ENCODE results near the gene BLOC1S1.
A peak's percentile ranks its signal among the peaks of the same experiment; 100 is the strongest.

The BLOC1S1 gene

GRCh38 chr12:55695349-55695748, 20.5 kb upstream of the BLOC1S1 start:
- DNase-seq, result no peak

DNA sequence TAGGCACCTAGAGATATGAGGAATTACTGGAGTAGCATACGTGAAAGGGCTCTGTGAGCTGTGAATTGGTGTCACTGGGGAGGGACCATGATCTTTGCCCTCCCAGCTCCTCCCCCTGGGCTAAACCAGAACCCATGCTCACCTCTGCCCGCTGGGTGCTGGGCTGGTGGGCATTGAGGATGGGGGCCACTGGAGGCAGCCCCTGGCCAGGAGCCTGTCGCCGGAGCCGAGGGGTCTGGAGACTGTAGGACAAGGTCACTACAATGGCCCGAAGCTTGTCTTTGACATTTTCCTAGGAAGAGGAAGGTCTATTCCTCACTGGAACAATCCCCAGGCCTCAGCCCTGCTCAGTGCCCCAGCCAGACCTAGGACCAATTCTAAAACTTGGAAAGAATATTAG, 19.7 kb upstream of the BLOC1S1 start:
- no peak for DNase-seq

DNA sequence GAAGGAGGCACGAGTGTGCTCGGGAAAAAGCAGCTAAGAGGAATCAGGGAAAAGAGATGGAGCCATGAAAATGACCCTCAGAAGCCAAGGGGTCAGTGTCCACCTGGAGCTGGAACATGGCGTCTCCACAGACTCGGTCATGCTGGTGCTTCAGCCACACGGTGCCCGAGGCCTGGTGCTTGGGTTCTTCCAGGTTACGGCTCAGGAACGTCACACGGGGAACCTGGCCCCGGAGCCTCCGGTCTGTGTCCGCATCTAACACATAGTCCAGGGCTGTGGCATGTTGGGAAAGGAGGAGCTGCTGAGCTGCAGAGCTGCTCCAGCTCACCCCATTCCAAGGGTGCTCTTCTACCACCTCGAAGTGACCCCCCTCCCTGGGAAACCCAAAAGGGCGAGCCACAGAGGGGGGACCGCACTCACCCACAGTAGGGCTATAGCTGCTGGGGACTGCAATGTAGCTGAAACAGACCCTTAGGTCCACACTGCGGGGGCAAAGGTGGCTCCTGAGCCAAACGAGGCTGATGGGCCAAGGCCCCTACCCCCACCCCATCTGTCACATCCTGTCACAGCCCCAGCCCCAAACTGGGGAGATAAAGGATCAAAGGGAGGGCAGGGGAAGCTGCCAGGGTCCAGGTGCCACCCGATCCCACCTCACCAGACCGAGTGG, 18.9 kb upstream of the BLOC1S1 start:
- no peak for DNase-seq

DNA sequence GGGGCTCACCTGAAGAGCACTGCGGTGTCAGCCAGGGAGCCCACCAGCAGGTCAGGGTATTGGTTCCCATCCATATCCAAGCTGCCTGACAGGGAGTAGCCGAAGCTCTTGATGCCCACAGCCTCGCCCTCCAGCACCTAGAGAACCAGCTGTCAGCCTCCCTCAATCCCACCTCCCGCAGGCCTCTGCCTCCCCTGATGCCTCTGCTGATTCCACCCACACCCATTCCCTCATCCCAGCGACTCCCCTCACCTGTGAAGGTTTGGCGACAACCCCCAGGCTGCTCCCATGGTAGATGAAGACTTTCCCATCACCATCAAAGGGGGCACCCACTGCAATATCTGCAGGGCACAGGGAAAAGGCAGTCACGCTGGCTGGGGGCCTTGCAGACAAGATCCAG, 18.2 kb upstream of the BLOC1S1 start:
- DNase-seq, result no peak

DNA sequence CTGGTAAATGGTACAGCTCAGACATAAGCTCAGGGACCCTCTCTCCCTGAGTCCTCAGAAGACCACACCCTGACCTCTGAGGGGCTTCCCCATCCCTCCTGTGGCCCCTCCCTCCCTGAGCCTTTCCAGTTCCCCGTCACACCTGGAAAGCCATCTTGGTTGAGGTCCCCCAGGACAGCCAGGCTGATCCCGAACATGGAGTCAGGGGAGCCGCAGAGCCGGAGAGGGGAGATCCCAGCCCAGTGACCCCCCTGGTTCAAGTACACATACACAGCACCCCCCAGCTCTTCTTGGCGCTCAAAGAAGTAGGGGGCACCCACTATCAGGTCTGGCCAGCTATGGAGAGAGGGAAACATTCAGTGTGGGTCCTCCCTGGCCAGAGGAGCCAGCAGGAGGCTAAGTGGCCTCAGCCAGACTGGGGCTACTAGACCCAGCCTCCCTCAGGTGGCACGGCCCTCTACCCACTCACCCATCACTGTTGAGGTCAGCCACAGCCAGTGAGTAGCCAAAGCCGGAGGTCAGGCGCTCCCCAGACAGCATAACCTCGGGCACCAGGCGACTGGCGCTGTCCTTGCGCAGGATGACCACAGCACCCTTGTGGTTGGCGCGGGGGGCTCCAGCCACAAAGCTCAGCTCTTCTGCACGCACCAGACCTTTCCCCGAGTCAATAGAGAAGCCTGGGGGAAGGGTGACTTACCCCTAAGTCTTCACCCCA, 17.4 kb upstream of the BLOC1S1 start:
- DNase-seq, result no peak

GRCh38 chr12:55698965-55699364, 16.9 kb upstream of the BLOC1S1 start:
- no peak for DNase-seq

GRCh38 chr12:55699471-55700055, 16.3 kb upstream of the BLOC1S1 start:
- DNase-seq, result no peak

GRCh38 chr12:55700255-55701018, 15.4 kb upstream of the BLOC1S1 start:
- no peak for DNase-seq

GRCh38 chr12:55702861-55703260, 13.0 kb upstream of the BLOC1S1 start:
- DNase-seq, result no peak

GRCh38 chr12:55703288-55703687, 12.6 kb upstream of the BLOC1S1 start:
- DNase-seq, result no peak

GRCh38 chr12:55703901-55704761, 11.7 kb upstream of the BLOC1S1 start:
- no peak for DNase-seq

DNA sequence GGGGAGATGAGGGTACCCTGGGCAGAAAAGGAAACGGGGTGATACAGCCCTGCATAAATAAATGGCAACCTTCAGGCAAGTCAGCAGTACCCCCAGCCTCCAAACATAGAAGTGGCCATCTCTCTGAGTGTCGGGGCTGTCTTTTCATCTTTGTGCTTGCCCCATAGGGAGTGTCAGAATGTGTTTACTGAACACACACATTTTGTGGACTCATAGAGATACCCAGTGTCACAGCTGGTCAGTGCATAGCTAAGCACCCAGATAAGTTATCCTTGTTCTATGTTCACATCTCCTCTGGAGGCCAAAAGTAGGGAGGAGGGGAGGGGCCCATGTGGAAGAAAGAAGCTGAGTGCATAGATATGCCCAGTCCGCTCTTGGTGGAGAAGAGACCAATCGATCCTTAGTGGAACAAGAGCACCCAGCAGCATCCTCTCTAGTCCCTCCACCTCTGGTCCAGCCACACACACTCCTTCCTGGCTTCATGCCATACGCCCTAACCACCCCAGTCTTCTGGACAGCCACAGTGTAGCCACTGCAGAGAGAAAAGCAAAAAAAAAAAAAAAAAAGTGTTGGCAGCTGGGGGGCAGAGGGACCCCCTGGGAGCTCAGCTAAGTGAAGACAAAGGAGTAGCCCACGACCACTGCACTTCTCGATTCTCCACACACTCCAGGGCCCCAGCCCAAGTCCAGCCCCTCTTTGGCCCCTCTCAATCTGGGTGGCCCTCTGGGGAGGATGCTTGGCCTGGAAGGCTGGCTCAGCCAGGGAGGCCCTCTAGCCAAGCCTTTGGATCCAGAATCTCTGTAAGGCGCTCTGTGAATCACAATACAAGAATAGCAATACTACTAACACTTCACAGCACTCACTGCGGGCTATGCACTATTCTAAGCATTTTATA, 10.8 kb upstream of the BLOC1S1 start:
- no peak for DNase-seq

DNA sequence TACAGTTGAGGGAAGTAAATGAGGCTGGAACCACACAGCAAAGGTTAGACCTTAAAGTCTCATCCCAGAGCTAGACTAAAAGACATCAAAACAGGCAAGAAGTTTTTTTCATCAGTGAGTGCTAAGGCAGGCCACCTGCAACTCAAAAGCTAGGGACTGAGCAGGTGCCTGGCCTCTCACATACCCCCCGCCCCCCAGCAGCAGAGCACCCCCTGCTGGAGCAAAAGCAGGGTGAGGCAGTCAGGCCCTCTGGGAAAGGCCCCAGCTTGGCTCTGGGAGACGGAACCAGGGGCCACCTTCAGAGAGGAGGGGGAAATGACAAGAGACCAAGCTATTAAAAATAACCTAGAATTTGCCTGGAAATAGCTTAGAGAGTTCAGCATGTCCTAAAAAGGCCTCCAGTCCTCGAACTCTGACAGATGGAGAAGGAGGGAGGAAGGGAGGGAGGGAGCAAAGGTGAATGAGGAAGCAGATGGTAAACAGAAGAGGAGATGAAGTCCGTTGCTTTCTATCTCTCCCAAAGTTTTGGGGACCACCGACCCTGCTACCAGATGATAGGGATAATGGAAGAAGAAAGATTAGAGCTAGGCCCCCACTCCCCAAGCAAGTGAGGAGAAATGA, 10.0 kb upstream of the BLOC1S1 start:
- DNase-seq, result no peak

- no peak for DNase-seq
These were observed 9.2 kb upstream of the BLOC1S1 start for GRCh38 chr12:55706568-55707218.

GRCh38 chr12:55707219-55707671, 8.6 kb upstream of the BLOC1S1 start:
- DNase-seq, result no peak

- DNase-seq, result peak; percentile 81
These were observed 7.8 kb upstream of the BLOC1S1 start, which contains the start of gene ITGA7 for GRCh38 chr12:55707841-55708694. Gene ITGA7, minus strand, starts transcription at chr12:55707904. Its CDS starts 222 bp downstream, at chr12:55707682.

- no peak for DNase-seq
These were observed 7.1 kb upstream of the BLOC1S1 start for GRCh38 chr12:55708695-55709233.

- no peak for DNase-seq
These were observed 3.9 kb upstream of the BLOC1S1 start for GRCh38 chr12:55711786-55712553.
